SK-N-SH treated with all-trans-retinoic acid at 6 μM for 48 hours (cell line): ENCODE data around the gene ZAP70.
"Not testable (repeated sequence)": the region's sequence is repeated elsewhere in the genome, so short reads cannot be mapped to it uniquely, and the experiment has no call there.

ENCODE experiments used
- ATAC-seq: fragments of 200-7000 bp; cut with Tn5 transposase; 3 replicates; pipeline ENCODE4 v1.9.1; 2020; ENCODE audit warnings: mild to moderate bottlenecking, moderate library complexity
- ARNTL ChIP-seq: fragments of 450-650 bp; formaldehyde crosslinking; IDR thresholded peaks from 2 replicates; pipeline ENCODE4 v1.5.0; 2020; ENCODE audit warnings: low read depth, mild to moderate bottlenecking, moderate library complexity, borderline replicate concordance
- CSDC2 ChIP-seq: fragments of 250-450 bp; sonication (Bioruptor Pico); IDR thresholded peaks from 2 replicates; pipeline ENCODE4 v1.5.0; 2020; ENCODE audit warnings: mild to moderate bottlenecking, moderate library complexity
- CSRNP3 ChIP-seq: fragments of 250-450 bp; sonication (Bioruptor Pico); IDR thresholded peaks from 2 replicates; pipeline ENCODE4 v1.5.1; 2021; ENCODE audit warnings: mild to moderate bottlenecking, moderate library complexity
- GLIS3 ChIP-seq: fragments of 250-450 bp; sonication (Bioruptor Pico); IDR thresholded peaks from 2 replicates; pipeline ENCODE4 v1.5.0; 2020; ENCODE audit warnings: mild to moderate bottlenecking, moderate library complexity
- ISL1 ChIP-seq: fragments of 250-450 bp; sonication (Bioruptor Pico); IDR thresholded peaks from 2 replicates; pipeline ENCODE4 v2.1.2; 2022; ENCODE audit warnings: mild to moderate bottlenecking, moderate library complexity
- OSR1 ChIP-seq: fragments of 250-450 bp; sonication (Bioruptor Pico); IDR thresholded peaks from 2 replicates; pipeline ENCODE4 v1.8.0; 2022; ENCODE audit warnings: moderate library complexity, mild to moderate bottlenecking, inconsistent platforms
- PATZ1 ChIP-seq: fragments of 250-450 bp; sonication (Bioruptor Pico); IDR thresholded peaks from 2 replicates; pipeline ENCODE4 v1.8.0; 2020; ENCODE audit warnings: mild to moderate bottlenecking, moderate library complexity, borderline replicate concordance
- POU6F1 ChIP-seq: fragments of 250-450 bp; sonication (Bioruptor Pico); IDR thresholded peaks from 2 replicates; pipeline ENCODE4 v1.8.0; 2021; ENCODE audit warnings: low read depth, mild to moderate bottlenecking, moderate library complexity, borderline replicate concordance
- RARB ChIP-seq: fragments of 250-450 bp; sonication (Bioruptor Pico); IDR thresholded peaks from 2 replicates; pipeline ENCODE4 v1.8.0; 2021; ENCODE audit warnings: mild to moderate bottlenecking, moderate library complexity
- SNAI2 ChIP-seq: fragments of 250-450 bp; sonication (Bioruptor Pico); IDR thresholded peaks from 2 replicates; pipeline ENCODE4 v1.5.0; 2020; ENCODE audit warnings: mild to moderate bottlenecking, moderate library complexity
- TCF4 ChIP-seq: fragments of 250-450 bp; sonication (Bioruptor Pico); IDR thresholded peaks from 2 replicates; pipeline ENCODE4 v1.8.0; 2021; ENCODE audit warnings: mild to moderate bottlenecking, moderate library complexity, borderline replicate concordance
- TOX ChIP-seq: fragments of 250-450 bp; sonication (Bioruptor Pico); IDR thresholded peaks from 2 replicates; pipeline ENCODE4 v1.8.0; 2021; ENCODE audit warnings: mild to moderate bottlenecking, moderate library complexity, borderline replicate concordance
- ZC3H10 ChIP-seq: fragments of 250-450 bp; sonication (Bioruptor Pico); IDR thresholded peaks from 2 replicates; pipeline ENCODE4 v1.5.1; 2021; ENCODE audit warnings: mild to moderate bottlenecking, moderate library complexity
- ZFP3 ChIP-seq: fragments of 250-450 bp; sonication (Bioruptor Pico); IDR thresholded peaks from 2 replicates; pipeline ENCODE4 v1.5.0; 2020; ENCODE audit warnings: mild to moderate bottlenecking, moderate library complexity
- ZFP30 ChIP-seq: fragments of 450-650 bp; formaldehyde crosslinking; IDR thresholded peaks from 2 replicates; pipeline ENCODE4 v1.5.0; 2022; ENCODE audit warnings: mild to moderate bottlenecking, moderate library complexity
- ZNF565 ChIP-seq: fragments of 450-650 bp; formaldehyde crosslinking; conservative IDR thresholded peaks from 2 replicates; pipeline ENCODE4 v1.5.0; 2020; ENCODE audit warnings: low read depth, mild to moderate bottlenecking, moderate library complexity
- ZNF70 ChIP-seq: fragments of 450-650 bp; formaldehyde crosslinking; IDR thresholded peaks from 2 replicates; pipeline ENCODE4 v1.5.0; 2020; ENCODE audit warnings: mild to moderate bottlenecking, moderate library complexity
- ZNF8 ChIP-seq: fragments of 450-650 bp; formaldehyde crosslinking; IDR thresholded peaks from 2 replicates; pipeline ENCODE4 v1.5.0; 2020; ENCODE audit warnings: mild to moderate bottlenecking, moderate library complexity
- TF ChIP-seq, protein P1 (sequence below): fragments of 250-450 bp; sonication (Bioruptor Pico); IDR thresholded peaks from 2 replicates; pipeline ENCODE4 v1.5.0; 2020; ENCODE audit warnings: mild to moderate bottlenecking, moderate library complexity

Gene ZAP70

DNA sequence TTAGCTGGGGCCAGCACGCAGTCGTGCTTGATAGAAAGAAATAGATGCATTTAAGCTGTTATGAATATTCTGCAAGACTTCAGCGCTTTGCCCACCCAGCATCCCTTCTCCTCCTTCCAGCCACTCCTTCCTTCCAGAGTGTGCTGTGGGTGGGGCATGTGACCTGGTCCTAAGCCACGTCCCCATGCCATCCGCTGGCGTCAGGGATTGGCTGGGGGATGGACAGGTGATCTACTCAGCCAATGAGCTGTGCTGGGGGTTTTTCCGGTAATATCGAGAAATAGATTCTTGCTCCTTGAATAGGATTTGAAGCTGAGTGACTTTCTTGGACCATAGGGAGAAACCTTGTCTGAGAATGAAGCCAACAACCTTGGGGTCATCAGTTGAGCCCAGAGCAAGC lies 4.8 kb upstream of the ZAP70 start:
- TF ChIP-seq CSRNP3 (CRISPR knock-in tag) (no peak), POU6F1 (no peak), PATZ1 (CRISPR knock-in tag) (no peak), SNAI2 (no peak), ZFP3 (CRISPR knock-in tag) (no peak), TOX (no peak), RARB (CRISPR knock-in tag) (no peak), ZC3H10 (no peak), CSDC2 (CRISPR knock-in tag) (no peak), GLIS3 (no peak), TCF4 (CRISPR knock-in tag) (no peak), ZNF565 (no peak), ZNF70 (CRISPR knock-in tag) (no peak), ZNF8 (CRISPR knock-in tag) (no peak)
- TF ChIP-seq, all 23 proteins: peak for 0
- no peak for ATAC-seq

DNA sequence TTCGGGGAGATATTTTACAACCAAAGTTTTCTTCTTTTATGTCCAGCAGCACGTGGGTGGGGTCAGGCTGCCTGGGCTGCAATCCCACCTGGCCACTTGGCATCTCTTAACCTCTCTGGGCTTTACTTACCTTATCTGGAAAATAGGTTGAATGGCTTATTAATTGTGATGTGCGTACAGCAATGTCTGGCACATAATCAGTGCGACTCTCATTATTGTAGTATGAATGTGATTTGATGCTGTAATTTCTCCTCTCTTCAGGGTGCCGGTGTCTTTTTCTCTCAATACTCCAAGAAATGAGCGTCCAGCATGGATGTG lies 2.0 kb upstream of the ZAP70 start:
- no peak for ATAC-seq
- TF ChIP-seq ZNF565 (no peak), ZFP30 (no peak), RARB (CRISPR knock-in tag) (no peak), OSR1 (no peak), TOX (no peak), ZNF70 (CRISPR knock-in tag) (no peak), GLIS3 (no peak), ZFP3 (CRISPR knock-in tag) (no peak), POU6F1 (no peak)
- TF ChIP-seq, protein P1, sequence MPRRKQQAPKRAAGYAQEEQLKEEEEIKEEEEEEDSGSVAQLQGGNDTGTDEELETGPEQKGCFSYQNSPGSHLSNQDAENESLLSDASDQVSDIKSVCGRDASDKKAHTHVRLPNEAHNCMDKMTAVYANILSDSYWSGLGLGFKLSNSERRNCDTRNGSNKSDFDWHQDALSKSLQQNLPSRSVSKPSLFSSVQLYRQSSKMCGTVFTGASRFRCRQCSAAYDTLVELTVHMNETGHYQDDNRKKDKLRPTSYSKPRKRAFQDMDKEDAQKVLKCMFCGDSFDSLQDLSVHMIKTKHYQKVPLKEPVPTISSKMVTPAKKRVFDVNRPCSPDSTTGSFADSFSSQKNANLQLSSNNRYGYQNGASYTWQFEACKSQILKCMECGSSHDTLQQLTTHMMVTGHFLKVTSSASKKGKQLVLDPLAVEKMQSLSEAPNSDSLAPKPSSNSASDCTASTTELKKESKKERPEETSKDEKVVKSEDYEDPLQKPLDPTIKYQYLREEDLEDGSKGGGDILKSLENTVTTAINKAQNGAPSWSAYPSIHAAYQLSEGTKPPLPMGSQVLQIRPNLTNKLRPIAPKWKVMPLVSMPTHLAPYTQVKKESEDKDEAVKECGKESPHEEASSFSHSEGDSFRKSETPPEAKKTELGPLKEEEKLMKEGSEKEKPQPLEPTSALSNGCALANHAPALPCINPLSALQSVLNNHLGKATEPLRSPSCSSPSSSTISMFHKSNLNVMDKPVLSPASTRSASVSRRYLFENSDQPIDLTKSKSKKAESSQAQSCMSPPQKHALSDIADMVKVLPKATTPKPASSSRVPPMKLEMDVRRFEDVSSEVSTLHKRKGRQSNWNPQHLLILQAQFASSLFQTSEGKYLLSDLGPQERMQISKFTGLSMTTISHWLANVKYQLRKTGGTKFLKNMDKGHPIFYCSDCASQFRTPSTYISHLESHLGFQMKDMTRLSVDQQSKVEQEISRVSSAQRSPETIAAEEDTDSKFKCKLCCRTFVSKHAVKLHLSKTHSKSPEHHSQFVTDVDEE (CRISPR knock-in tag) = no peak

- not testable (repeated sequence) for ATAC-seq
Measured at GRCh38 chr2:97712175-97712574, 1.2 kb upstream of the ZAP70 start.

DNA sequence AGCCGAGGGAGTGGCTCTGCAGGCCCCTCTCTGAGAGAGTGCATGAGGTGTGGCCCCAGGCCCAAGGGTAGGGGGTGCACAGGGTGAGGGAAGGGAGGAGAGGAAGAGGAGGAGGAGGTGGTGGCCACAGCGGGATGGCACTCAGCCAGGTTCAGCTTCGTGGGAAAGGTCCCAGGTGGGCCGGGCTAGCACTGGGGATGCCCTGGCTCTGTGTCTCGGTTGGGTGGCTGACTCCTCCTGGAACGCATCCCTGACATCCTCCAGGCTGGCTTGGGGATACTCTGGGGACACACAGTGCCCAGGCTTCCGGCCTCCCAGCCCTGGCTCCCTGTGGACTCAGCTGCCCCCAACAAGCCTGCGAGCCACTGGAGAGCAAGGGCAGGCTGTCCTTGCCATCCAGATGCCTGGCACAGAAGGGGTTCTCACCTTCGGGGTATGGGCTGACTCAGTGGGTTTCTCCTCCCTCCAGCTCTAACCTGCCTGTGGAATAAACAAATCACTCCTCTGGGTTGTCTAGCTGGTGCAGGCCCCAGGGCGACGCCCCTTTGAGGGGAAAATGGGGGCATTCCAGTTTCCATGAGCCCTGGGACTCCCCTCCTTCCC lies 582 bp upstream of the ZAP70 start:
- ATAC-seq = no peak

More for the DNA sequence above, 582 bp upstream of the ZAP70 start:
- TF ChIP-seq, protein P1 (CRISPR knock-in tag) = no peak
- TF ChIP-seq ISL1 (CRISPR knock-in tag) (no peak), TCF4 (CRISPR knock-in tag) (no peak), ARNTL (CRISPR knock-in tag) (no peak), OSR1 (no peak)
